ENCODE results near the gene ZNF761. TPM values are rescaled to one million over a fixed set of nuclear protein-coding genes. Genes with fewer than 3 reads are reported as not detected.
A peak's percentile ranks its signal among the peaks of the same experiment; 100 is the strongest.
"Not testable (repeated sequence)": the region's sequence is repeated elsewhere in the genome, so short reads cannot be mapped to it uniquely, and the experiment has no call there.

ZNF761 gene
- polyA plus RNA-seq, 2 of the 4 experiments (the other 2 are of a cell fraction), result 6.6 to 21.4 TPM

GRCh38 chr19:53420520-53421315 is 11.1 kb upstream of the ZNF761 start:
- DNase-seq (ENCODE audit: low read depth in 1 of 2, low spot score in 1 of 2), result peak in 1 of 2 experiments; percentile 16
- H3K4me1 ChIP-seq, POLR2A ChIA-PET, FAIRE-seq, H3K4me2 ChIP-seq, CTCF ChIA-PET, H3K27ac ChIP-seq, ATAC-seq, H3K4me3 ChIP-seq: not testable (repeated sequence)
- WGBS (ENCODE audit: missing lambda C conversion rate), result 53% methylated on average over 11 of the region's 11 CpGs
- peaks cover 81% of the 10 kb centered on the region for H3K9me3 ChIP-seq

GRCh38 chr19:53422551-53422950 is 9.2 kb upstream of the ZNF761 start:
- TF ChIP-seq HEYL (CRISPR knock-in tag; IDR thresholded peaks at IDR 0.05), result no peak
- no peak for TF ChIP-seq HES2 (IDR thresholded peaks at IDR 0.05)
- no peak for TF ChIP-seq RARB (CRISPR knock-in tag; IDR thresholded peaks at IDR 0.05)
- TF ChIP-seq CHD2 (IDR thresholded peaks at IDR 0.05; ENCODE audit: low read length, partially characterized antibody), result no peak
- TF ChIP-seq EHMT2 (IDR thresholded peaks at IDR 0.05; ENCODE audit: low read depth), result no peak

GRCh38 chr19:53423074-53423473 is 8.7 kb upstream of the ZNF761 start:
- H3K27ac ChIP-seq; H3K4me2 ChIP-seq; ATAC-seq; POLR2A ChIA-PET; FAIRE-seq; H3K4me1 ChIP-seq; DNase-seq (ENCODE audit: low read depth in 1 of 2, low spot score in 1 of 2); H3K4me3 ChIP-seq; CTCF ChIA-PET: not testable (repeated sequence)
- WGBS (ENCODE audit: missing lambda C conversion rate), result 36% methylated on average over 12 of the region's 13 CpGs
- H3K9me3 ChIP-seq, result peaks cover 63% of the 10 kb centered on the region

More at GRCh38 chr19:53422551-53422950, 9.2 kb upstream of the ZNF761 start:
- Histone ChIP-seq H3K4me2 (no peak overlapping the region), H3K4me3 (no peak overlapping the region), H3K9me3 (peaks cover 69% of the 10 kb centered on the region), H3K4me1 (no peaks in the 10 kb centered on the region), H3K27ac (no peak overlapping the region)
- WGBS (ENCODE audit: missing lambda C conversion rate), result 77% methylated on average over 5 of the region's 5 CpGs
- FAIRE-seq, result no peak
- POLR2A ChIA-PET, result no interaction called here
- no peak for ATAC-seq
- no peak for DNase-seq (ENCODE audit: low read depth in 1 of 2, low spot score in 1 of 2)
- CTCF ChIA-PET, result interaction anchor here (0.6 kb wide), 1 partner anchor 696 kb away, joined by 3 read pairs; no protein-coding TSS in a partner anchor

GRCh38 chr19:53423680-53424079 is 8.1 kb upstream of the ZNF761 start:
- DNase-seq (ENCODE audit: low read depth in 1 of 2, low spot score in 1 of 2); H3K4me3 ChIP-seq; H3K4me1 ChIP-seq; H3K27ac ChIP-seq; POLR2A ChIA-PET; FAIRE-seq; H3K4me2 ChIP-seq: not testable (repeated sequence)
- WGBS (ENCODE audit: missing lambda C conversion rate), result 63% methylated on average over 8 of the region's 8 CpGs
- ATAC-seq, result peak in 1 of 2 experiments; percentile 75; a peak in 3 of 6 replicates
- TF ChIP-seq RAD21 (conservative IDR thresholded peaks at IDR 0.05 in 1 of 2, IDR thresholded peaks at IDR 0.05 in 1 of 2), result 0 out of 5 replicates have a peak, but pooled peaks of 1 of the 2 experiments have one; percentile 3
- peaks cover 57% of the 10 kb centered on the region for H3K9me3 ChIP-seq
- CTCF ChIA-PET, result interaction anchor here (0.9 kb wide), 1 partner anchor 29 kb away, joined by 3 read pairs; the partner anchor contains the start of gene ZNF765

- Histone ChIP-seq H3K4me3 (no peak overlapping the region), H3K4me2 (no peak overlapping the region), H3K27ac (no peak overlapping the region), H3K4me1 (no peaks in the 10 kb centered on the region), H3K9me3 (peaks cover 58% of the 10 kb centered on the region)
- DNase-seq (ENCODE audit: low read depth in 1 of 2, low spot score in 1 of 2) (peak in 1 of 2 experiments; percentile 53), FAIRE-seq (no peak), ATAC-seq (peak in 1 of 2 experiments; percentile 72; a peak in 3 of 6 replicates)
- ChIA-PET POLR2A (no interaction called here), CTCF (interaction anchor here (0.6 to 0.9 kb wide), 6 partner anchors 15 to 1588 kb away, joined by 3 to 5 read pairs (median 3); no protein-coding TSS in a partner anchor)
- TF ChIP-seq RAD21 (conservative IDR thresholded peaks at IDR 0.05 in 1 of 2, IDR thresholded peaks at IDR 0.05 in 1 of 2) (peak in 1 of 2 experiments; percentile 55; a peak in 2 of 5 replicates), ZNF302 (CRISPR knock-in tag; IDR thresholded peaks at IDR 0.05) (no peak)
- WGBS (ENCODE audit: missing lambda C conversion rate), result 40% methylated on average over 9 of the region's 9 CpGs
These were observed 6.7 kb upstream of the ZNF761 start for GRCh38 chr19:53424968-53425597.

- ChIA-PET CTCF (no interaction called here), POLR2A (no interaction called here)
- H3K4me2 ChIP-seq, result peak overlapping the region; percentile 84
- TF ChIP-seq RAD21 (conservative IDR thresholded peaks at IDR 0.05 in 1 of 2, IDR thresholded peaks at IDR 0.05 in 1 of 2), result no peak
- no peak for TF ChIP-seq ZC3H11A (IDR thresholded peaks at IDR 0.05)
- TF ChIP-seq HOXB13 (CRISPR knock-in tag; IDR thresholded peaks at IDR 0.05; ENCODE audit: low read depth), result no peak
- peak; percentile 19; the same call in 1 of the 2 replicates for TF ChIP-seq PHF8 (IDR thresholded peaks at IDR 0.05; ENCODE audit: borderline replicate concordance, low read depth)
- no peak for TF ChIP-seq NPAS2 (CRISPR knock-in tag; IDR thresholded peaks at IDR 0.05; ENCODE audit: borderline replicate concordance)
- peak in 1 of 2 experiments; percentile 18 for DNase-seq (ENCODE audit: low read depth in 1 of 2, low spot score in 1 of 2)
- peak; percentile 44 to 66; a peak in 4 of 6 replicates for ATAC-seq
- peak overlapping the region; percentile 72 to 83 for H3K27ac ChIP-seq
- H3K9me3 ChIP-seq, result peaks cover 59% of the 10 kb centered on the region
- H3K4me1 ChIP-seq, result no peaks in the 10 kb centered on the region
- no peak for FAIRE-seq
- H3K4me3 ChIP-seq, result peak overlapping the region; percentile 68
- 5% methylated on average over 28 of the region's 30 CpGs for WGBS (ENCODE audit: missing lambda C conversion rate)
These were observed 391 bp downstream of the ZNF761 start for GRCh38 chr19:53432088-53432661.

- POLR2A ChIA-PET, ATAC-seq: not testable (repeated sequence)
These were observed 12.0 kb downstream of the ZNF761 start for GRCh38 chr19:53443809-53444208.

GRCh38 chr19:53447196-53447595 is 15.4 kb downstream of the ZNF761 start:
- FAIRE-seq; DNase-seq (ENCODE audit: low read depth in 1 of 2, low spot score in 1 of 2); H3K4me3 ChIP-seq; CTCF ChIA-PET; H3K4me1 ChIP-seq; H3K4me2 ChIP-seq; POLR2A ChIA-PET; ATAC-seq; H3K27ac ChIP-seq: not testable (repeated sequence)
- 89% methylated on average over 5 of the region's 5 CpGs for WGBS (ENCODE audit: missing lambda C conversion rate)
- peaks cover 85% of the 10 kb centered on the region for H3K9me3 ChIP-seq

More at GRCh38 chr19:53443809-53444208, 12.0 kb downstream of the ZNF761 start:
- H3K4me1 ChIP-seq; CTCF ChIA-PET; DNase-seq (ENCODE audit: low read depth in 1 of 2, low spot score in 1 of 2); H3K27ac ChIP-seq; H3K4me2 ChIP-seq; H3K4me3 ChIP-seq; FAIRE-seq: not testable (repeated sequence)
- 49% methylated on average over 2 of the region's 2 CpGs for WGBS (ENCODE audit: missing lambda C conversion rate)
- H3K9me3 ChIP-seq, result peaks cover 79% of the 10 kb centered on the region
